GM18519 (cell line): ENCODE results near the gene DZIP1L.

Source experiments
- ATAC-seq: cut with Tn5 transposase; IDR thresholded peaks from one replicate; pipeline ENCODE4 v1.9.1; 2021; ENCODE audit warnings: mild to moderate bottlenecking, moderate library complexity; ENCODE audit not compliant: unreplicated experiment, low FRiP score

The DZIP1L gene

DNA sequence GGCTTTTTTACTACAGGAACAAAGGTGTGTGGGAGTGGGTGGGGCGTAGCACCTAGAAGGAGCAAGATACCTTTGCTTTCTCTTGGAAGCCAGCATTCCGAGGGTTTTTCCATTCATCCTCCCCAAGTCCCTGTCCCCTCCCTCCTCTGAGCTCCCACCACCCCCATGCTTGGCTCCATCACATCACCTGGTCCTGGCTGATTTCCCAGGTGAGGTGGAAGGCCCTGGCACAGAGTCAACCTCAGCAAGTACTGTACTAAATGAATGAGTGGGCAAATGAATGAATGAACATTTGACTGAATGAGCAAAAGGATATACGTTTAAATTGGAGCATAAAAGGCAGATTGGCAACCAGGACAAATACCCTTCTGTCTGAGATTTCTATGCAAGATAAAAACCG, 45.4 kb downstream of the DZIP1L start:
- no peak for ATAC-seq

DNA sequence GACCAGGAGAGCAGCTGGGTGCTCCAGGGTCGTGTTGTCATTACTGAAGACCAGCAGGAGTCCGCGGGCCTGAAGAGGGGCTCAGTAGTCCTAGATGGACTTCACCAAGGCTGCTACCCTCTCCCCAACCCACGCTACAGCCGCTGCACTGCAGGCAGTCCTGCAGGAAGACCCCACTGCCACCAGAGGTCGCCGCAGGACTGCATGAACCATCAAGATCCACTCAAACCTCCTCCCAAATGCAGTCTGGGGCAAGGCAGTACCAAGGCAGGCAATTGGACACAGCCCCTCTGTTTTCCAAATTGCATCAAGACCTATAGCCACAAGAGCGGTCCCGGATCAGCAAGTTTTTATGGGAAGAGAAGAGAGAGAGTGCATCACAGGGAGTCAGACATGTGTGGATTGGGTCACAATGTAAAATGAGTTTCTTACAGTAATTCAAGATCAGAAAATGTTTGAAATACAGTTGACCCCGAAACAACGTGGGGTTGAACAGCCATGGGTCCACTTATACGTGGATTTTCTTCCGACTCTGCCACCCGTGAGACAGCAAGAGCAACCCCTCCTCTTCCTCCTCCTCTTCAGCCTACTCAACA, 46.7 kb downstream of the DZIP1L start:
- ATAC-seq, result peak; percentile 72

DNA sequence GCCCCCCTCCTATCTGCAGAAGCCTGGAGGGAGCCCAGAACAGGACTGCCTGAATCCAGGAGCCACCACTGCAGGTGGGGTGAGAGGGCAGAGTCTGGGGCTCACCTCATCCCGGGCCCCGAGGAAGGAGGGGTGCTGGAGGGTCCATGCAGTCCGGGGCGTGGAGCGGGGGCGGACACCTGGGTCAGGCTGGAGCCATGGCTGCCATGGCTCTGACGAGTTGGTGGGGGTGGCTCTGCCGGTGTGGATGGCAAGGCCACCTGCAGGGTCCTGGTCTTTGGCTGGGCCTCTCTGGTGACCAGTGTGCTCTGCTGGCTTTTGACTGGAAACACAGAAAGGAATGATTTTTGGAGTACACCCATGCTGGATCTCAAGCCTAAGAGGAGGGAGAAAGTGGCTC, 47.4 kb downstream of the DZIP1L start:
- no peak for ATAC-seq

DNA sequence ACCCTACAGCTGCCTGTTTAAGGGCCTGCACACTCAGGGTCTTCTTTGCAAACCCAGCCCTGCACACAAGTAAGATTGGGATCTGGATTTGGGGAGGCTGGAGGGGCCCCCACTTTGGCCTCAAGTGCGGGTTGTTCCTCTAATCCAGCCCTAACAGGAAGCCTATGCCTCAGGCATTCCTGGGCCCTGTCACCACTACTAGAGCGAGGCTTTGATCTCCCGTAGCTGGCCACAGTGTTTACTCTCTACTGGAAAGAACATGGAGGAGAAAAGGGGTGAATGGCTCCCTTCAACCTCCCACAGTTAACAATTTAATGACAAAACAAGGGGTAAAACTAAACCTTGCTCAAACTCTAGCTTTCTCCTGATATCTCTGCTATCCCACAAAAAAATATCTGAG, 48.4 kb downstream of the DZIP1L start:
- ATAC-seq, result no peak

DNA sequence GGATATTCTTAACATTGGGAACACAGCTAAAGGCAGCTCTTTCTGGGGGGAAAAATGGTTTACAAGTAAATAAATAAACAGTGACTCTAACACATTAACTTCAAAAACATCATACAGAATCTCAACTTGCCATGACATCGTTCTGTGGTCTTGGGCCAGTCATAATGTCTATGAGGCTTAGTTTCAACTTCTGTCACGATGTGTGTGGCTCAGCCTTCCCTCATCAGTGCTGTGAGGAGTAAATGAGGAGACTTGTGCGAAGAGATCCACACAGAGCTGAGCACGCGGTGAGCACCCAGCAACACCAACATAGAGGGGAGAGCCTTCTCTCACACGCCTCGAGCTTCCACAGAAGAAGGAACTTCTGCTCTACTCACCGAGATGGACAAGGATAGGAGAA, 49.0 kb downstream of the DZIP1L start:
- peak; percentile 79 for ATAC-seq

DNA sequence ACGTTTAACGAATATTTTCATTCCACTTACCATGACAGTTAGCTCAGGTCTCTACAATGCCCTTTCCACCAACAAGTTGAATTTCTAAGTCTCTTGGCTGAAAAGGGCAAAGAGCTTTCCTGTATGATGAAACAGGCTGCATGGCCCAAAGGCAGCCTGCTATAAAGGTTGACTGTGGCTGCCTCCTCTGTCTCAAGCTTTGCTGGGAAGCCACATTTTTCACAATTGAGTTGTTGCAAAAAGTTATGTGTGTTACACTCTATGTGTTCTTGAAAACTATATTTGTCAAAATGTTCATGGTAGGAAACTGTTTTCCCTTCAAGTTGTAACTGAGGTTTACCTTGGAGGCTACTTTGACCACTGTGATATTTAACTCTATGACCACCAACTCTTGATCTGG, 49.5 kb downstream of the DZIP1L start:
- peak; percentile 14 for ATAC-seq

DNA sequence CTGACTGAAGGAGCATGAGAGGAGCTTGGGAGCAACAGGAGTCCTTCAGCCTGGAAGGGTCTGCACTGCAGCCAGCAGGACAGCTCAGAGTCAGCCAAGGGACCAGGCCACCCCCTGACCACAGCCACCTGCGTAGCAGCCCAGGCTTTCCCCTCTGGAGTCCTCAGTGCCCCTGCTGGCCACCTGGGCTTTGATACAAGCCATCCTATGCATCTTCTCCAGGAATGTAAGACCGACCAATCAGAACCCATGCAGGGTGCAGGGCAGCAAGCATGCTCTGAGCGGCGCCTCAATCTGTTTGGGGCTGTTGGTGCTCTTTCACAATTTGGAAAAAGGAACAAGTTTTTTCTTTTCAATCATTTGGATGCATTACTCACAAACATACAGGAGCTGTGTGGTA, 52.0 kb downstream of the DZIP1L start:
- ATAC-seq, result no peak

DNA sequence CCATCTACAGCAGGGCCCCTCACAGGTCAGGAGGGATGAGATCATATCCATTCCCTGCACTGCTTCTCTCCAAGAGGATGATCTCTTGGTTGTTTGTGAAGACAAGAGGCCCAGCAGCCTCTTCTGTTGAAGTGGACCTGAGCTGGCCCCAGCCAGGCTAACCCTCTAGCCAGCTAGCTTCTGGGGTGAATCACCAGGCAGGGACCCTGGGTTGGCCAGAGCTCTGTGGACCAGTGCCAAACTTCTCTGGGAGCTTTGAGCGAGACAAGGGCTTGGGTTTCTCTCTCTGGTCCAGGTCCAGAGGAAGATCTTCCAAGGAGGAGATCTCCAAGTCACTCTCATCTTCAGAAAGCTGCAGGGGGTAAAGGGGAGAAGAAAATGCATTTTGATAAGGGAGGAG, 52.8 kb downstream of the DZIP1L start:
- ATAC-seq, result no peak

DNA sequence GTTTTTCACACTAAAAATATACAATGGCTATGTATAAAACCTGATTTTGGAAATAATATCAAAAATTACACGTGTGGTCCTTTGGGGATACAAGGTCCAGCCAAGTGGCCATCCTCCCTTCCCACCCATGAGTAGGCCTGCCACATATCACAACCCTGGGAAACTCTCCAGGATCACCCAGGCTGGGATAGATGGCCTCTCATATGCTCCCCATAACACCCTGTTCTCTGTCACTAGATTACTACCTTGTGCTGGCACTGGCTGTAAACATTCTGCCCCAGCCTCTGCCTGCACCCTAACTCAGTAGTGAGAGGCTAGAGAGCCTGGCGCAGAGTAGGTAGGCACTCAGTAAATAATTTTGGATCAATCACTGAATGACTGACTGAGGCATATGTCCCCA, 53.4 kb downstream of the DZIP1L start:
- ATAC-seq, result no peak

DNA sequence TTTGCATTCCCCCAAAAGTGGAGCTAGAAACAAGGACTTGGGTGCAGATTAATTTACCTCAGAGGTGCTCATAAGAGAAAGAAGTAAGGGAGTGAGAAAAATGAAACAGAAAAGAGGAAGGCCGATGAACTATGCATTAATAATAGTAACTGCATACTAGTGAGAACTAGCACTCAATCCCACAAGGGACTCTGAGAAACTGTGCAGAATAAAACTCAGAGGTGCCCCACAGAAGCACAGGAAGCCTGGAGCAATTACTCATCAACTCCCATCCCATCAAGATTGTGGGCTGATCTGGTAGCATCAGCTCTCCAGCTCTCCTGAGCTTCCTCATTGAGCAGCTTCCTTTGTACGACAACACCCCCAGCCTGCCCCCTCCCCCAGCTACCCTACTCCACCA, 54.6 kb downstream of the DZIP1L start:
- peak; percentile 60 for ATAC-seq

DNA sequence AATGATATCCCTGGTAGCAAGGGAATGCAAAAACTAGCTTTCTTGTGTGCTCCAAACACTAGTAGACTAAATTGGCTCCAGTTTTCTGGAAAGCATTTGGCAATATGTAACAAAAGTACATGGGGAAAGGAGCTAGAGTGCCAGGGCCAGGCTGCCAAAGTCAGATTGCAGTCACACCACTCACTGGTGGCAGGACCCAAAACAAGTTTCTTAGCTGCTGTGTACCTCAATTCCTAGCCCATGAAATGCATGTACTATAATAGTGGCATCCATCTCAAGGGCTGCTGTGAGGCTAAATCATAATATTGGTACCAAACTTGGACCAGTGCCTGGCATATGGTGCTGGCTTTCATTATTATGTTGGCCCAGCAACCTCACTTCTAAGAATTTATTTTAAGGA, 56.1 kb downstream of the DZIP1L start:
- no peak for ATAC-seq

DNA sequence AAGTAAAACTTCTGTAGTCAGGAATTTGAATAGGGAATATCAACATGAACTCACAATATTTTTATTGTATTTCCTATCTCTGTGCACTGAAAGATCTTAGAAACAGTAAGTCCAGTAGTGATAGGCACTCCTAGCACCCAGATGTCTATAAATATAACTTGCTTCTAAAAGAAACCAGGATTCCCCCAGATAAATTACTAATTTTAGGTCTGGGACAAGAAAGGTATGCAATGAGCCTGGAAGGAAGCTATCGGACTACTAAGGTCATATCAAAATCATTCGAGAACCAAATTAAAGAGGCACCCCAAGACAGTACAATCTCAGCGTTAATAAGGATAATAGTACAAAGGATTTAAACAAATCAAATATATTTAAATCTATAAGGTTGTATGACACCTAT, 58.0 kb downstream of the DZIP1L start:
- no peak for ATAC-seq

DNA sequence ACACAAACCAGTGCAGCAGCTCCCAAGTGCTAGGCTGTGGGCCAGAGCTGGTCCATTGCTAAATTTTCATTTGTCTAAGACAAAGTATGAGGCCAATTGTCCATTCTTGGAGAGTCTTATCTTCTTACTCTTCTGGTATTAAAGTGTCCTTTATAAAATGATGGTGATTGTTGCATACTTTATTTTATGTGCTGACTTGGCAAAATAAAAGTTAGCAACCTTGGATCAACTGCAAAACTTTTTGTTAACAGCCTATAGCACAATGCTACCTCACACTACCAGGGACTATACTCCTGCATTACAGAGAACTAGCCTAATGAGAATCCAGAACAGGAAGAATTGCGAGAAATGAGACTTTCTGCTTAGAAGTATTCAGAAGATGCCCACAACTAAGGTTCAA, 61.4 kb downstream of the DZIP1L start:
- no peak for ATAC-seq

DNA sequence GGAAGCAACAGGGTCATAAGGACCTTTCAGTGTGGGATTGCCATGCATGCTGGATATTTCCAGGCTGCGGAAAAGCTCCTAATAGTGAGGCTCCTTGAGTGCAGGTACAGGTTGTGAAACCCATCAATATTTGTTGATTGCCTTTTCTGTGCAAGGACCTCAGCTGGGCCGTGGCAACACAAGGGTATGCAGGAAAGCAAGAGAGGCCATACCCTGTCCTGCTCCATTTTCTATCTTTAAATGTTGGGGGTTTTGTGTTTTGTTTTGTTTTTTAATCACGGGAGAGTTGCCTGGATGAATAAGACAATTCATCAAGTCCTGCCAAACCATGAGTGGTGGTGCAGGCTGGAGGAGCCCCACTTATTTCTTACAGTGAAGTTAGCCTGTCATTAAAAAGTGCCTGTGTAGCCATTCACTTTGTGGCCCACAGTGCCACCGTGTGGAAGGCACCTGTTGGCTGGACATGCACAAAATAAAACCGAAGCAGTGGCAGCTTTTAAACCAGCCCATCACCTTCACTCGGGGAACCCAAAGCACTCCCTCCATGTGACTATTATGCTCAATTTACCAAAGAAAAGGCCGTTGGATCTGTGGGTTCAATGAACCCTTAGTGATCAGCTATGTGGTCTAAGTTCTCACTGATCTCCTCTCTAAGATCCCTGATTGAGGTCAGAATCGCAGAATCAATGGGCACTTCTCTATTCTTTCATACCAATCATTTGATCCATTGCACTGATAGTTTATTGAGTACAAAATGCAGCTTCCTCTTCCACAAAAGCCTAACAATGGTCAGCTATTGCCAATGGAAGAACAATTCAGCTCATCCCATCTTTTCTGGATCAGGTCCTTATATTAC, 63.2 kb downstream of the DZIP1L start:
- peak; percentile 71 for ATAC-seq

DNA sequence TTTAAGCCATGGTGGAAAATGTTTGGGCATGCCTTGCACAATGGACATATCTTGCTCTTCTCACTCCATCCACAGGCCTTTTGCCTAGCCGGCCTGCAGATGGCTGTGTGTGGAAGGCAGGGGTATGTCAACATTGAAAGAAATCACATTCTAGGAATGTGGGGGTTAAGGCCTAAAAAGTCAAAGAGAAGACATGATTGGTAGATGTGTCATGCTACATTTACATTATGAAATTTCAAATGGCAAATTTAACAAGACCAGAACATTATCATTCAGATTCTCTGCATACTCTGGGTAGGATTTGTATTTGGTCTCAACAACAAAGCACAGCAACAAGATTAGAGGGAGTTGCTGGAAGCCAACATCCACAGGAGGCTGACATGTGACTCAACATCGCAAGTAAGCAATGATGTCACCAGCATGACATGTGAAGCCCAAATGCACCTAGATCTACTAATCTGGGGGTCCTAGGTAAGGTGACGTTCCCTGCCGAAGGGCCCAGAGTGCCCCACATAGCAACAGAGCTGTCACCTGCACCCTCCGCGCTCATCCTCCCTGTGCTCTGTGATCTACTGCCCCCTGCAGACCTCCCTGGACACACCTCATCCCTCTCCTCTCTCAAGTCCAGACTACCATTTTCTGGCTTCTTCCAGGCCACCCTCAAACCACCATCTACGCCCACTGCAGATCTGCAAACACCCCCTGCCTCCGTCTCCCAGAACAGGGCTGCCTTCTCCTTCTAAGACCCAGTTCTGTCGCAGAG, 66.1 kb downstream of the DZIP1L start:
- no peak for ATAC-seq

DNA sequence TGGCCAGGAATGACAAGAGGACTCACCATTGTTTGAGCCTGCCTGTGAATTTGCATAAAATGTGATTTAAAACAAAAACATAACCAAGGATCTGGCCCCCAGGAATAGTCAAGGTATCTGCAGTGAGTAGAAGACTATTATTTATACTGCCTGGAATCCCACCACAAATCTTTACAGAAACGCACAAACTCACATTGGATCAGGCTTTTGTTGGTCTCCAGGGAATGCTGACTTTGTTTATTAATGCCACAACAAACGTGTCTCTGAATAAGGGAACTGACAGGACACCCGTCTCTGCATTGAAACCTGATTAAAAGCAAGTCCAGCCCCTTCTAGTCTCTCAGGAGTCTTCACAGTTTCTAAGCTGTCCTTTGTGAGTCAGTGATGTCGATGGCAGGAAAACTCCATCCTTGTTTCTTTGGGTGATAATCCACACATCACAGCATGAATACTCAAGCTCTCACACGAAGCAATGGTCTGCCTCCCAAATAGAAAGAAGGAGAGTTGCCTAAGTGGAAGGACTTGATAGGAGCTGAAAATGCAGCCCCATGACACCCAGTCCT, 67.7 kb downstream of the DZIP1L start:
- ATAC-seq, result no peak

DNA sequence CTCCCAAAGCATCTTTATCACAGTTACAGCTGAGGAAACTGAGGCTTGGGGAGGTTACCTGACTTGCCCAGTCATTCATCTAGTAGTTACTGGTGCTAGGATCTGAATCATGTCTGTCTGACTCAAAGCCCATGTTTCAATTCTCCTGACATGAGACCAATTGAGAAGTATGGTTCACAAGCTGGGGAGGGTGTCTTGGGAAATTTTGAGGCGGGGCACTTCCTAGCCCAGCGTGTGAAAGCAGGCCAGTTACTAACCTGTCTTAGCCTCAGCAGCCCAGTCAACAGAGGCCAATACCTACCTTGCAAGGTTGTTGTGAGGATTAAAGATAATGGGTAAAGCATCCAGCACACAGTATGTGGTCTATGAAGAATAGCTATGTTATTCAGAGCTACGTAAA, 68.5 kb downstream of the DZIP1L start:
- ATAC-seq, result no peak

DNA sequence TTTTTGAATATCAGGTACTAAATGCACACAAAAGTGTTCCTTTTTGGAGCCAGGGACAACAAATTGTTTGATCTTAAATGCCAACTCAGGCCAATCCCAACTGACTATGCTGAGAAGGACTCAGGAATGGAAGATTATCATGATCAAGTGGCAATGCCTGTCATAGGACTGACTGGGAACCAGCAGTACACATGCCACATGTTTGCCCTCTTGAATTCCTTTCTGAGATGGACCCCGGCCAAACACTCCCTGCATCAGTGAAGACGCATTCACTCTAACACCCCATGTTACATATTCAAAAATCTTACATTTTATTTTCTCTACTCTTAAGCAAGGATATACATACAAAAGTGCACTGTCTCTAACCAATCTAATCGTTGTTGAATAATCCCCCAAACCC, 69.3 kb downstream of the DZIP1L start:
- ATAC-seq, result no peak

DNA sequence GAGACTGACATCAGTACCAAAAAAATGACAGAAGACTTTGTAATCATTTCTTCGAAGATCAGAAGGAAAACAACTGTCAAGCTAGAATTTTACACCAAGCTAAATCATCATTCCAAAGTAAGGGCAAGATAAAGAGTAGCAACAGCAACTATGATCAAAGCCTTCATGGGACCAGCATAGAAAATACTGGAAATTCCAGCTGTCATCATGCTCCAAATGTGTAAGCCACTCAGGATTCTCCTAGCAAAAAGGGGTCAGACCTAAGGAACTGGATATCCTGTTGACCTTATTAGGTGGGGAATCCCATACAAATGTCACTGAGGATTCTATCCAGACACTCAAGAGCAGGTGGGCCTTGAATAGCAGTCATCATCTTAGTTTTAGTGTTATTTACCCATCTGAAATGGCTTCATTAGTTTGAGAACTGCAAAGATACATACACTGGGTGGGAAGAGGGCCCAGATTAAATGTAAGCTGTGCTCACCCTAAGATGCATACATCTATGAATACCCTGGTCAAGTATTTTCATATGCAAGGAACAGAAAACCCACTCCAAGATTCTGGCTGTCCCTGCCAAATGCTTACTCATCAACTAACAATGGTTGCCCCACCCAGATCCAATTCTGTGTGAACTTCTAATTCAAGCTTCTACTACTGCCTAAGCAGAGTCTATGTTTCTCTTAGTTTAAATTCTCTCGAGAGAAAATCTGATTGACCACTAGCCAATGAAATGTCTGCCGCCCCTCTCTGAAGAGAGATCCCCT, 72.0 kb downstream of the DZIP1L start:
- no peak for ATAC-seq

DNA sequence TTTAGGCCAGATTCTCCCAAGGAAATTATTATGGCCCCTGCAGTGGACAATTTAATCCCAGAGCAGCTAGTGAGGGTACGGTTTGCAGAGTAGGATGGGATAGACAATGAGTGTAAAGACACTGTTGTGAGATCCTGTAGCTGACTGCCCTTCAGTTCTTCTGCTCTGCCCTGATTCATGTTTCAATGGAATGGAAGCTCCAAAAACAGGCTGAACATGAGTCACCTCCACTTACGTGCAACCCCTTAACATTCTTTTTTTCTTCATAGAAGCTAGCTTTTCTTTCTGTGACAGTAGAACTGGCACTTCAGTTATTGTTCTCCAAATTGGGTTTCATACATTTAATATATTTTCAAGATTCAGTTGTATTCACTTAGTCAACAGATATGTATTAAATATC, 73.4 kb downstream of the DZIP1L start:
- ATAC-seq, result no peak
